HFFc6 (cell line): ENCODE measurements around the gene SCN2B. TPM values are rescaled to one million over a fixed set of nuclear protein-coding genes. Genes with fewer than 3 reads are reported as not detected.

Source experiments
- DNase-seq: peaks from one replicate; pipeline ENCODE4 v3.0.0-alpha.2; 2018
- H3K27ac Mint-ChIP-seq: 2 replicates; pipeline ENCODE4 v1.8.0; 2020; ENCODE audit warnings: mild to moderate bottlenecking, mixed read lengths
- H3K27me3 Mint-ChIP-seq: 2 replicates; pipeline ENCODE4 v1.8.0; 2021; ENCODE audit warnings: mild to moderate bottlenecking, moderate library complexity, mixed read lengths; ENCODE audit not compliant: insufficient read depth
- H3K36me3 Mint-ChIP-seq: 2 replicates; pipeline ENCODE4 v1.8.0; 2021; ENCODE audit warnings: low read depth, mixed read lengths
- H3K4me1 Mint-ChIP-seq: 2 replicates; pipeline ENCODE4 v1.8.0; 2020; ENCODE audit warnings: low read depth, mixed read lengths
- H3K4me3 Mint-ChIP-seq: 2 replicates; pipeline ENCODE4 v1.8.0; 2020; ENCODE audit warnings: mild to moderate bottlenecking, moderate library complexity, mixed read lengths
- H3K9me3 Mint-ChIP-seq: 2 replicates; pipeline ENCODE4 v1.8.0; 2020; ENCODE audit warnings: mild to moderate bottlenecking, mixed read lengths
- CTCF ChIP-seq: fragments of 200-600 bp; sonication (generic); IDR thresholded peaks from 2 replicates; pipeline ENCODE4 v1.5.0; 2021; ENCODE audit warnings: antibody characterized with exemption, mild to moderate bottlenecking
- total RNA-seq, 6 experiments: library from RNA; stranded (reverse); fragmentation: NEBNext Ultra II Directional; extraction: Animal tissue kit (Norgen Biotek cat#: 25700); gene quantifications; 2 replicates in 1 of 6; 3 replicates in 5 of 6; pipeline ENCODE4 v1.2.3, GENCODE V29; 2021

The SCN2B gene
- total RNA-seq, 6 experiments from 2014 or later, result not detected

GRCh38 chr11:118215765-118216164 is 39.3 kb upstream of the SCN2B start:
- H3K4me3 Mint-ChIP-seq, result no peak overlapping the region
- H3K4me1 Mint-ChIP-seq, result no peaks in the 10 kb centered on the region
- no peaks in the 10 kb centered on the region for H3K9me3 Mint-ChIP-seq
- TF ChIP-seq CTCF, result no peak
- no peak for DNase-seq
- no peak overlapping the region for H3K27ac Mint-ChIP-seq
- peaks cover 40% of the 10 kb centered on the region for H3K27me3 Mint-ChIP-seq
- H3K36me3 Mint-ChIP-seq, result no peaks in the 10 kb centered on the region

- Mint-ChIP-seq H3K27ac (no peak overlapping the region), H3K4me3 (no peak overlapping the region), H3K9me3 (no peaks in the 10 kb centered on the region), H3K4me1 (no peaks in the 10 kb centered on the region), H3K27me3 (peaks cover 38% of the 10 kb centered on the region), H3K36me3 (no peaks in the 10 kb centered on the region)
- TF ChIP-seq CTCF, result no peak
- DNase-seq, result no peak
These were observed 38.8 kb upstream of the SCN2B start for GRCh38 chr11:118215262-118215661.

- Mint-ChIP-seq H3K4me3 (no peak overlapping the region), H3K36me3 (no peaks in the 10 kb centered on the region), H3K27ac (no peak overlapping the region), H3K9me3 (no peaks in the 10 kb centered on the region), H3K27me3 (peaks cover 36% of the 10 kb centered on the region), H3K4me1 (no peaks in the 10 kb centered on the region)
- no peak for TF ChIP-seq CTCF
- no peak for DNase-seq
These were observed 37.9 kb upstream of the SCN2B start for GRCh38 chr11:118214210-118214914.

- Mint-ChIP-seq H3K9me3 (no peaks in the 10 kb centered on the region), H3K4me1 (no peaks in the 10 kb centered on the region), H3K27ac (no peak overlapping the region), H3K27me3 (peaks cover 37% of the 10 kb centered on the region), H3K36me3 (no peaks in the 10 kb centered on the region), H3K4me3 (no peak overlapping the region)
- no peak for DNase-seq
- no peak for TF ChIP-seq CTCF
These were observed 37.3 kb upstream of the SCN2B start for GRCh38 chr11:118213781-118214180.

- no peaks in the 10 kb centered on the region for H3K36me3 Mint-ChIP-seq
- no peaks in the 10 kb centered on the region for H3K4me1 Mint-ChIP-seq
- no peak overlapping the region for H3K27ac Mint-ChIP-seq
- DNase-seq, result no peak
- H3K4me3 Mint-ChIP-seq, result no peak overlapping the region
- H3K9me3 Mint-ChIP-seq, result no peaks in the 10 kb centered on the region
- H3K27me3 Mint-ChIP-seq, result peaks cover 34% of the 10 kb centered on the region
- no peak for TF ChIP-seq CTCF
These were observed 36.8 kb upstream of the SCN2B start for GRCh38 chr11:118213201-118213600.
